Breast epithelium (tissue), 4 donors: ENCODE data around the gene MRTO4. TPM values are rescaled to one million over a fixed set of nuclear protein-coding genes. Genes with fewer than 3 reads are reported as not detected.
"Not testable (repeated sequence)": the region's sequence is repeated elsewhere in the genome, so short reads cannot be mapped to it uniquely, and the experiment has no call there.

ENCODE experiments used
- DNase-seq, 2 donors: peaks; one replicate each; pipeline ENCODE4 v3.0.0-alpha.2; 2019; ENCODE audit warnings: low spot score in 2 of 2
- H3K27ac ChIP-seq, 2 donors: fragments of 200-600 bp; sonication (generic) in 1 of 2; one replicate each; pipeline ENCODE4 v1.5.1; 2016 to 2019; ENCODE audit warnings: mild to moderate bottlenecking in 1 of 2
- H3K27me3 ChIP-seq, 2 donors: fragments of 200-600 bp; sonication (generic) in 1 of 2; one replicate each; pipeline versions ENCODE4 v1.5.1 to v1.6.0; 2017 to 2019; ENCODE audit warnings: control low read depth in 1 of 2, mild to moderate bottlenecking in 1 of 2
- H3K36me3 ChIP-seq: fragments of 200-600 bp; one replicate; pipeline ENCODE4 v1.5.1; 2019
- H3K4me1 ChIP-seq, 2 donors: fragments of 200-600 bp; sonication (generic); one replicate each; pipeline ENCODE4 v1.5.1; 2016 to 2019; ENCODE audit warnings: control low read depth in 1 of 2
- H3K4me3 ChIP-seq, 3 donors: fragments of 200-600 bp; sonication (generic); 1 replicate in 2 of 3; 2 replicates in 1 of 3; pipeline ENCODE4 v1.5.1; 2016 to 2019; ENCODE audit warnings: mild to moderate bottlenecking in 3 of 3, moderate library complexity in 2 of 3
- H3K9me3 ChIP-seq, 2 donors: fragments of 200-600 bp; sonication (generic) in 1 of 2; one replicate each; pipeline ENCODE4 v1.5.1; 2016 to 2019; ENCODE audit warnings: control low read depth in 1 of 2
- POLR2A ChIP-seq: fragments of 450-650 bp; IDR thresholded peaks from one replicate; pipeline ENCODE4 v1.6.1; 2016; ENCODE audit warnings: antibody characterized with exemption, mild to moderate bottlenecking, moderate library complexity
- POLR2AphosphoS5 ChIP-seq, 3 donors: sonication (generic); formaldehyde crosslinking; IDR thresholded peaks; one replicate each; pipeline ENCODE4 v1.6.1; 2017; ENCODE audit warnings: antibody characterized with exemption in 3 of 3
- intact Hi-C: fragments of 100-400 bp; cut with DNase I; formaldehyde crosslinking; loops from one replicate; pipeline ENCODE4 v1.15.1; 2023; ENCODE audit warnings: low total_unique reads
- total RNA-seq, 3 donors: library from RNA; depleted of rRNA; stranded (reverse); fragments of >200 nt; gene quantifications; one replicate each; pipeline ENCODE4 v1.1.0, GENCODE V29; 2016
- TF ChIP-seq, protein P1 (sequence below), 3 donors: fragments of 450-650 bp; IDR thresholded peaks; one replicate each; pipeline ENCODE4 v1.5.1; 2016 to 2017; ENCODE audit warnings: antibody characterized with exemption in 3 of 3, mild to moderate bottlenecking in 3 of 3, moderate library complexity in 3 of 3

Gene MRTO4
- total RNA-seq, 3 donors from 2014 or later = 18.9 to 35.4 (median 27.4) TPM

GRCh38 chr1:19274636-19275035 is 23.0 kb downstream of the MRTO4 start:
- Histone ChIP-seq H3K4me3 (no peak overlapping the region), H3K27me3 (no peaks in the 10 kb centered on the region), H3K27ac (no peak overlapping the region), H3K9me3 (no peaks in the 10 kb centered on the region), H3K4me1 (no peaks in the 10 kb centered on the region), H3K36me3 (no peaks in the 10 kb centered on the region)
- intact Hi-C loops = no loop called here
- TF ChIP-seq POLR2A (no peak), POLR2AphosphoS5 (IDR thresholded peaks at IDR 0.05) (no peak)
- TF ChIP-seq, protein P1, sequence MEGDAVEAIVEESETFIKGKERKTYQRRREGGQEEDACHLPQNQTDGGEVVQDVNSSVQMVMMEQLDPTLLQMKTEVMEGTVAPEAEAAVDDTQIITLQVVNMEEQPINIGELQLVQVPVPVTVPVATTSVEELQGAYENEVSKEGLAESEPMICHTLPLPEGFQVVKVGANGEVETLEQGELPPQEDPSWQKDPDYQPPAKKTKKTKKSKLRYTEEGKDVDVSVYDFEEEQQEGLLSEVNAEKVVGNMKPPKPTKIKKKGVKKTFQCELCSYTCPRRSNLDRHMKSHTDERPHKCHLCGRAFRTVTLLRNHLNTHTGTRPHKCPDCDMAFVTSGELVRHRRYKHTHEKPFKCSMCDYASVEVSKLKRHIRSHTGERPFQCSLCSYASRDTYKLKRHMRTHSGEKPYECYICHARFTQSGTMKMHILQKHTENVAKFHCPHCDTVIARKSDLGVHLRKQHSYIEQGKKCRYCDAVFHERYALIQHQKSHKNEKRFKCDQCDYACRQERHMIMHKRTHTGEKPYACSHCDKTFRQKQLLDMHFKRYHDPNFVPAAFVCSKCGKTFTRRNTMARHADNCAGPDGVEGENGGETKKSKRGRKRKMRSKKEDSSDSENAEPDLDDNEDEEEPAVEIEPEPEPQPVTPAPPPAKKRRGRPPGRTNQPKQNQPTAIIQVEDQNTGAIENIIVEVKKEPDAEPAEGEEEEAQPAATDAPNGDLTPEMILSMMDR (IDR thresholded peaks at IDR 0.05) = no peak
- no peak for DNase-seq

DNA sequence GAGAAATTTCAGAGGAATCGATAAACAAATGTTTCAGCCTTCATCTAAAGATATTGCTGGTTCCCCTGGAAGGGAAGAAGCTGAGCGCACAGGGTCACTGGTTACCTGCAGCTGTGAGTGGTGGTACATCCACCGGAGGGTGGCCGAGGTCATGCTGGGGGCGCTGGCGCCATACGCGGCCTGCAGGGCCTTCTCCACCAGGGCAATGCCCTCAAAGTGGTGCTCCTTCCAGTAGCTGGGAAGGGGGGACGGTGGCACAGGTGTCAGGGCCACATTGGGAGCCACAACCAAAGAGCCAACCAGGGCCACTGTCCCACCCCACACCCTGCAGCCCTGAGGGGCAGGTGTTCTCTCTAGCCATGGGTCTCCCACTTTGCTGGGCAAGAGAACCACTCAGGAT is 32.3 kb downstream of the MRTO4 start:
- DNase-seq = no peak
- no peaks in the 10 kb centered on the region for H3K4me1 ChIP-seq
- H3K4me3 ChIP-seq = no peak overlapping the region
- intact Hi-C loops = no loop called here
- TF ChIP-seq POLR2A = no peak
- TF ChIP-seq, protein P1 (IDR thresholded peaks at IDR 0.05) = no peak
- no peak for TF ChIP-seq POLR2AphosphoS5 (IDR thresholded peaks at IDR 0.05)
- no peaks in the 10 kb centered on the region for H3K36me3 ChIP-seq
- no peaks in the 10 kb centered on the region for H3K27me3 ChIP-seq
- H3K9me3 ChIP-seq = no peaks in the 10 kb centered on the region
- H3K27ac ChIP-seq = no peak overlapping the region

DNA sequence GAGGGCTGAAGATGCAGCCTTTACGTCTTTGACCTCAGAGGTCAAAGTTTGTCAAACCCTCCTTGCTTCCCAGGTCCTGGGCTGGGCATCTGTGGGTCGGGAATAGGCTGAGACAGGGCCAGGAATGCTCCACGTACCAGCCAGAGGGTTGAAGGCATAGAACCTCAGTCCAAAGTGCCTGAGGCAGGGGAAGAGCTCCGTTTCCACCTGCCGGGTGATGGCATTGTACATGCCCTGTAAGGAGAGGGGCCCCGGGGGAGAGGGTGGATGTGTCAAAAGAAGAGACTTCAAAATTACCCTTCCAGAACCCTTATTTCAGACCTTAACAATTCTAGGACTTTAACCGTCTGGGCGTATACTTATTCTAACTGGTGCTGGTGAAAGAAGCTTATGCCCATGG is 33.3 kb downstream of the MRTO4 start:
- H3K4me1 ChIP-seq = no peaks in the 10 kb centered on the region
- intact Hi-C loops = loop anchor here (5.0 kb wide), 1 partner anchor 442 kb away; no protein-coding TSS in a partner anchor
- no peak for TF ChIP-seq POLR2AphosphoS5 (IDR thresholded peaks at IDR 0.05)
- no peak for TF ChIP-seq POLR2A
- TF ChIP-seq, protein P1 (IDR thresholded peaks at IDR 0.05) = no peak
- H3K27me3 ChIP-seq = no peaks in the 10 kb centered on the region
- no peak overlapping the region for H3K4me3 ChIP-seq
- H3K36me3 ChIP-seq = no peaks in the 10 kb centered on the region
- no peak overlapping the region for H3K27ac ChIP-seq
- no peak for DNase-seq
- no peaks in the 10 kb centered on the region for H3K9me3 ChIP-seq

- H3K4me1 ChIP-seq, H3K36me3 ChIP-seq, H3K27ac ChIP-seq, H3K4me3 ChIP-seq, DNase-seq, H3K9me3 ChIP-seq, H3K27me3 ChIP-seq: not testable (repeated sequence)
- intact Hi-C loops = loop anchor here (5.0 kb wide), 1 partner anchor 442 kb away; no protein-coding TSS in a partner anchor
Observed at GRCh38 chr1:19285366-19285765, 33.8 kb downstream of the MRTO4 start.

DNA sequence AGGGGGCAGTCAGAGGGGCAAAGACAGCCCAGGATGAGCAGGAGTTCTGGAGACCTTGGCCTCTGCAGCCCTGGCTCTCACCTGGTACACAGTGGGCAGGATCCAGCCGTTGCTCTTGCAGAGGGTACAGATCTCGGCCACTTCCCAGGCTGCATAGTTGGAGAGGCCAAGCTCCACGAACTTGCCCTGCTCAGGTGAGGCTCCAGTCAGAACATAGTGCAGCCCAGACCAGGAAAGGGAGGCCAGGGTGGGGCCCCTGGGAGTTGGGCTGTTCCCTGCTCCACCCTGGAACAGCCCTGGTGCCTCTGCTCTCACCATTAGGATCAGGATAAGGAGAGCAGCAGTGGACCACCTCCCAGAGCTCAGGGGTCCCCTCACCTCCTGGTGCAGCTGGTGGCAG is 34.2 kb downstream of the MRTO4 start:
- not testable (repeated sequence) for H3K4me1 ChIP-seq, H3K9me3 ChIP-seq, DNase-seq, H3K27ac ChIP-seq, H3K4me3 ChIP-seq, H3K27me3 ChIP-seq, H3K36me3 ChIP-seq
- intact Hi-C loops = loop anchor here (5.0 kb wide), 1 partner anchor 441 kb away; no protein-coding TSS in a partner anchor

DNA sequence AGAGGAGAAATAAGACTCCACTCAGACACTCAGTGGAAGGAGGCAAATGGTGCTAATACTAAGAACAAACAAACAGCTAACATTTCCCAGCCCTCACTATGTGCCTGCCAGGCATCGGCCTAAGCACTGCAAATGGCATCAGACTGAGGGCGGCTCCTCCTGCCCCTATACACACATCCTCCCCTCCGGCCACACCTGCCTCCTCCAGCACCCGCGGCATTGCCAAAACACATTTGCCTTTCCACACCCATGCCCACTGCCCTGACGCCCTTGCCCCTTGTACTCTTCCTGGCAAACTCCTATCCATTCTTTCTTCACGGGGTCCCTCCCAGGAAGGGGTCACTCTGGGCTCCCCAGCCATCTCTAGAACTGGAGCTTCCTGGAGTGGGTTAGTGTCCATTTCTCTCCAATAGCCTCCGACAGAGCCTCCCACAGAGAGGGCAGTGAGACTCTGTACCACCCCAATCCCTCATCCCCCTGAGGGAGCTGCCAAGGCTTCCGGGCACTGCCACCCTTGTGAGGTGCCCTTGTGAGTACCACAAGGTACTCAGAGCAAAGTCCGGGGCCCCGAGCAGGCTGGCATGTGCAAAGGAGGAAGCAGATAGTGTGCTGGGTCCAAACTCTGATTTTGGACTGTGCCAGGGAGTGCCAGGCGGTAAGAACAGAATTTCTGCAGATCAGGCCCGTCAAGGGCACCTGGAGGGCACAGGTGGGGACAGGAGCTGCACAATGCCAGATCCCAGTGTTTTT is 36.0 kb downstream of the MRTO4 start:
- DNase-seq = no peak
- no peaks in the 10 kb centered on the region for H3K27me3 ChIP-seq
- peak overlapping the region in 2 of 3 donors; percentile 54 to 61 for H3K4me3 ChIP-seq
- H3K9me3 ChIP-seq = no peaks in the 10 kb centered on the region
- H3K36me3 ChIP-seq = no peaks in the 10 kb centered on the region
- H3K4me1 ChIP-seq = no peaks in the 10 kb centered on the region
- H3K27ac ChIP-seq = no peak overlapping the region
- intact Hi-C loops = loop anchor here (5.0 kb wide), 1 partner anchor 440 kb away; no protein-coding TSS in a partner anchor
- TF ChIP-seq POLR2AphosphoS5 (IDR thresholded peaks at IDR 0.05) (no peak), POLR2A (no peak)
- TF ChIP-seq, protein P1 (IDR thresholded peaks at IDR 0.05) = no peak

DNA sequence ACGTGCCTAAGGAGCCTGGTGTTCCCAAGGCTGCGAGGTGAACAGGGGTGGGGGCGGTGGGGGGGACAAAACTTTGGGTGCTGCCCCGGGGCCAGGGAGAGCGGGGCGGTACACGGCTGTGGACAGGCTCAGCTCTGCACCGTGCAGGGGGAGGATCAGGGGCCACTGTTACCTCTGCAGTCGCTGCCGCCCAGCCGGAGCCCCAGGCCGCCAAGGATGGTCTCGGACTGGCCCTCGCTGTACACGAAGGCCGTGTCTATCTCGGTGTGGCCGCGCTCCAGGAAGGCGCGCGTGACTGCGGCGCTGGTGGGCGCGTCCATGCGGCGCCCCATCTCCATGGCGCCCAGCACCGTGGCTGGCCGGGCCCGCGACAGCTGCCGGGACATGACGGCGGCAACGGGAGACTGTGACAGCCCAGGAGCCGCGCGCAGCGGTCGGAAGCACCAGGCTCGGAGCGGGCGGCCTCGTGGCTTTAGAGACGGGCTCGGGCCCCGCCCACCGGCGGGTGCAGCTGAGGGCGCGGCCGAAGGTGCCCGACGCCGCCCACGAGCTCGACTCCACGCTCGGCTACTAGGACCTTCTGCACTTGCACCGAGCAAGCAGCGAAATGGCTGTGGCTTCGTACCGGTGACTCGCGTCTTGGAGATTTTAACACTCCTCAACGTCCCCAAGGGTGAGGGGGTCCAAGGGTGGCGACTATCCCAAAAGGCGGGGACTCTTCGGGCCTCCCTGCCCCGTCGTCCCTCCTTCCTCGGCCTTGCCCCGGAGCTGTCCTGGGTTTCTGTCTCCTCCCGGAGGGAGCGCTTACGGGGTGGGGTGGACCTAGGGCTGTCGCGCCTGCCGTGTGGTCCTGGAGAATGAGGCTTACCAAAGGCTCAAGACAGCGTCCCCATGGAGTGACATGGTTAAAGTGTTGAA is 37.0 kb downstream of the MRTO4 start, which contains the start of gene AKR7A3:
Gene AKR7A3, minus strand, starts transcription at position 447 of the 918 bp plus-strand sequence. Its CDS starts 61 bp downstream, at position 386.
- peak within 1 kb of the TSS; percentile 36 to 61 (median 54) for H3K4me3 ChIP-seq
- H3K9me3 ChIP-seq, H3K36me3 ChIP-seq, H3K4me1 ChIP-seq, H3K27me3 ChIP-seq: not testable (repeated sequence)
- peak; percentile 28 to 68 for DNase-seq
- intact Hi-C loops = loop anchor here (5.0 kb wide), 1 partner anchor 439 kb away; no protein-coding TSS in a partner anchor
- H3K27ac ChIP-seq = peak within 1 kb of the TSS in 1 of 2 donors; percentile 1
